Lower leg skin (tissue), 3 donors: ENCODE measurements around the gene FHAD1.

ENCODE experiments used
- CTCF ChIP-seq, 3 donors: fragments of 450-650 bp; IDR thresholded peaks; one replicate each; pipeline ENCODE4 v1.5.1; 2016; ENCODE audit warnings: antibody characterized with exemption in 3 of 3, mild to moderate bottlenecking in 3 of 3, moderate library complexity in 2 of 3
- POLR2A ChIP-seq, 2 donors: fragments of 450-650 bp; IDR thresholded peaks; one replicate each; pipeline ENCODE4 v1.6.1; 2016 to 2017; ENCODE audit warnings: antibody characterized with exemption in 2 of 2, mild to moderate bottlenecking in 1 of 2, moderate library complexity in 1 of 2

- TF ChIP-seq CTCF (IDR thresholded peaks at IDR 0.05) (peak in 1 of 3 donors; percentile 61), POLR2A (IDR thresholded peaks at IDR 0.05) (no peak)
Measured at GRCh38 chr1:15272009-15272781, 25.2 kb downstream of the FHAD1 start.
